Measurements from ENCODE around the gene KRT76. TPM values are rescaled to one million over a fixed set of nuclear protein-coding genes. Genes with fewer than 3 reads are reported as not detected.

Gene KRT76
- total RNA-seq, 4 donors from 2014 or later = not detected

- TF ChIP-seq EP300 (IDR thresholded peaks at IDR 0.05; ENCODE audit: low read depth) (no peak), POLR2AphosphoS5 (IDR thresholded peaks at IDR 0.05) (no peak), CTCF (IDR thresholded peaks at IDR 0.05) (no peak), POLR2A (IDR thresholded peaks at IDR 0.05) (no peak)
- no peaks in the 10 kb centered on the region for H3K36me3 ChIP-seq
- no peaks in the 10 kb centered on the region for H3K9me3 ChIP-seq
- H3K4me3 ChIP-seq = no peak overlapping the region
- intact Hi-C loops (cut with DNase I; ENCODE audit: low total_unique reads) (no loop called here), in situ Hi-C loops (cut with MboI; ENCODE audit: low pct_ligation_motif_present in 1 of 4, low pct_unique_long_range_greater_than_20kb in 1 of 4, low sequenced_read_pairs in 3 of 4) (no loop called here)
- no peaks in the 10 kb centered on the region for H3K4me1 ChIP-seq
- WGBS, 2 donors (ENCODE audit: low coverage in 1 of 2) = 68 to 77% methylated on average over 4 of the region's 4 CpGs
- no peak overlapping the region for H3K27ac ChIP-seq
- DNase-seq = no peak
- H3K27me3 ChIP-seq = peaks cover 2% of the 10 kb centered on the region
These were observed 4.4 kb upstream of the KRT76 start for GRCh38 chr12:52781399-52782082.

GRCh38 chr12:52779914-52780313 is 2.8 kb upstream of the KRT76 start:
- in situ Hi-C loops (cut with MboI; ENCODE audit: low pct_ligation_motif_present in 1 of 4, low pct_unique_long_range_greater_than_20kb in 1 of 4, low sequenced_read_pairs in 3 of 4) (no loop called here), intact Hi-C loops (cut with DNase I; ENCODE audit: low total_unique reads) (no loop called here)
- DNase-seq = no peak
- H3K9me3 ChIP-seq = no peaks in the 10 kb centered on the region
- no peaks in the 10 kb centered on the region for H3K4me1 ChIP-seq
- peaks cover 2% of the 10 kb centered on the region for H3K27me3 ChIP-seq
- TF ChIP-seq POLR2AphosphoS5 (IDR thresholded peaks at IDR 0.05) (no peak), EP300 (IDR thresholded peaks at IDR 0.05; ENCODE audit: low read depth) (no peak), CTCF (IDR thresholded peaks at IDR 0.05) (no peak), POLR2A (IDR thresholded peaks at IDR 0.05) (no peak)
- H3K27ac ChIP-seq = no peak overlapping the region
- 84 to 100% methylated on average over 2 to 6 of the region's 6 CpGs for WGBS, 2 donors (ENCODE audit: low coverage in 1 of 2)
- no peak overlapping the region for H3K4me3 ChIP-seq
- no peaks in the 10 kb centered on the region for H3K36me3 ChIP-seq

GRCh38 chr12:52778833-52779232 is 1.7 kb upstream of the KRT76 start:
- Histone ChIP-seq H3K27ac (no peak overlapping the region), H3K4me1 (no peaks in the 10 kb centered on the region), H3K4me3 (no peak overlapping the region), H3K27me3 (peaks cover 2% of the 10 kb centered on the region), H3K9me3 (no peaks in the 10 kb centered on the region), H3K36me3 (no peaks in the 10 kb centered on the region)
- no peak for DNase-seq
- WGBS, 2 donors (ENCODE audit: low coverage in 1 of 2) = 93 to 100% methylated on average over 1 to 2 of the region's 2 CpGs
- intact Hi-C loops (cut with DNase I; ENCODE audit: low total_unique reads) (no loop called here), in situ Hi-C loops (cut with MboI; ENCODE audit: low pct_ligation_motif_present in 1 of 4, low pct_unique_long_range_greater_than_20kb in 1 of 4, low sequenced_read_pairs in 3 of 4) (no loop called here)
- TF ChIP-seq EP300 (IDR thresholded peaks at IDR 0.05; ENCODE audit: low read depth) (no peak), CTCF (IDR thresholded peaks at IDR 0.05) (no peak), POLR2AphosphoS5 (IDR thresholded peaks at IDR 0.05) (no peak), POLR2A (IDR thresholded peaks at IDR 0.05) (no peak)

GRCh38 chr12:52777566-52777965 is 421 bp upstream of the KRT76 start:
- Histone ChIP-seq H3K4me3 (no peak overlapping the region), H3K9me3 (no peaks in the 10 kb centered on the region), H3K27ac (no peak overlapping the region), H3K27me3 (peaks cover 2% of the 10 kb centered on the region), H3K36me3 (no peaks in the 10 kb centered on the region), H3K4me1 (no peaks in the 10 kb centered on the region)
- intact Hi-C loops (cut with DNase I; ENCODE audit: low total_unique reads) = no loop called here
- TF ChIP-seq POLR2AphosphoS5 (IDR thresholded peaks at IDR 0.05) (no peak), EP300 (IDR thresholded peaks at IDR 0.05; ENCODE audit: low read depth) (no peak), CTCF (IDR thresholded peaks at IDR 0.05) (no peak), POLR2A (IDR thresholded peaks at IDR 0.05) (no peak)
- WGBS, 2 donors (ENCODE audit: low coverage in 1 of 2) = 86% methylated on average over 4 of the region's 4 CpGs; no CpG with 5 or more reads in 1 of the 2 donors
- in situ Hi-C loops (cut with MboI; ENCODE audit: low pct_ligation_motif_present in 1 of 4, low pct_unique_long_range_greater_than_20kb in 1 of 4, low sequenced_read_pairs in 3 of 4) = no loop called here
- DNase-seq = no peak
